Dedifferentiated amniotic fluid mesenchymal stem cell (primary cell): Measurements from ENCODE around the gene THPO.
A peak's percentile ranks its signal among the peaks of the same experiment; 100 is the strongest.

Experiments
- DNase-seq: peaks from one replicate; pipeline ENCODE4 v3.0.0-alpha.2; 2016; ENCODE audit errors: extremely low spot score

The THPO gene

GRCh38 chr3:184377882-184378445, at the start of gene THPO:
Gene THPO, minus strand, starts transcription at chr3:184378207. Its CDS starts 1,948 bp downstream, at chr3:184376259.
- DNase-seq: no peak

DNA sequence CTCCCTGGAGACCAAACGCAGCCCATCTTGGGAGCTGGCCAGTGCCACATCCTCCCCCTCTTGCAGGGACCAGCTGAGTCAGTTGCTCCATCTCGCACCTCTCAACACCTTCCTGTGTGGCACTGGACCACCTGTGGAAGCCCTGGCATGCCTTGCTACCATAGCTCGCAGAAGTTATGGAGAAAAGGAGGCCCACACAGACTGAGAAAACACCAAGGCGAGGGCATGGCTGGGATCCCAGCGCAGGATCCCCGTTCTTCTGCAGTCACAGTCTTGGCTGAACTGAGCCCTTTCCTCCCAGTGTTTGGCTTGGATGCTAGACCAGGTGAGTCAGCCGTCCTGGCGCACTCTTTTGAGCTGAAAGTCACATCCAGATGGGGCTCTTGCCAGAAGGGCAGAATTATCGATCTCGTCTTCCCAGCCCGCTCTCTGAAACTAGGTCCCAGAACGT, 48.7 kb upstream of the THPO start:
- DNase-seq: no peak

GRCh38 chr3:184423561-184423960, 45.6 kb upstream of the THPO start:
- DNase-seq: no peak

DNA sequence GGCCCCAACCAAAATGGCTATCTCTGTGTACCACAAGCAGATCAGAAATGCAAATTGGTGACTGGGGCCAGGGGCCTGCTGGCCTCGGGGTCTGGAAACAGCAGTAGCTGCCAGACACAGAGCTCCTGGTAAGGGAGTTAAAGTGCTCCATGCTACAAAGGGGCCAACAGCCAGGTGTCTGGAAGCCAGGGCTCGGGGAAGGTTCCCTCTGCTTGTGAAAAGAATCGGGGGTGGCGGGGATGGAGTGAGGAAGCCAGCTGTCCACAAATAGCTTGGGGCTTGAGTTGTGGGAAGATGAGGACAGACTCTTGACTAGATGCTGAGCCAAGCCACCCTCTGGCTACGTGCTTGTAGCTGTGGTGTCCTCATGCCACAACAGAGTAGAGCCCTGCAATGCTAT, 41.2 kb upstream of the THPO start:
- no peak for DNase-seq

DNA sequence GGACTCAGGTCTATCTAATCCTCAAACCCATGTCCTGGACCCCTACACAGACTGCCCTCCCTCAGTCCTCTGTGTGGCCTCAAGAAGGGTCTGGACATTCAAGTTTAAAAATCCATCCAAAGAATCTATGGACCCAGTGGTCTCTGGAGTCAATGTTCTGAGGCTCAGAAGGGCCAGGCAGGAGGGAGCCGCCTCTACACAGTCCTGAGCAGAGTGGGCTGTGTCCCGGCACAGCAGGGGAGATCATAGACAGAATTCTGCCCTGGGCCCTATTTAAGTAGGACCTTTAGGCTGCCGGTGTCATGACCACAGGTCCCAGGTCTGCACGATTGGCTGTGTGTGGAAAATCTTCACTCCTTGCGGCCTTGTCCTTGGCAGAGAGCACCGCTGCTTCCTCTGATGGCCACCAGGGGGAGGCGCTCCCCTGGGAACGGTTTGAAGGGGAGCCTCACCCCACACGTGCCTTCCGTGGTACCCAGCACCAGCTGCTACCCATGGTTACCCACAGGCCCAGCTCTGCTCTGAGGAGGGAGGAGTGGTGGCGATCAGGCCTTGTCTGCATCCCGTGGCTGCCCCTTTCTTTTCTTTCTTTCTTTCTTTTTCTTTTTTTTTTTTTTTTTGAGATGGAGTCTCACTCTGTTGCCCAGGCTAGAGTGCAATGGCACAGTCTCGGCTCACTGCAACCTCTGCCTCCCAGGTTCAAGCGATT, 39.8 kb upstream of the THPO start:
- DNase-seq: peak; percentile 22

DNA sequence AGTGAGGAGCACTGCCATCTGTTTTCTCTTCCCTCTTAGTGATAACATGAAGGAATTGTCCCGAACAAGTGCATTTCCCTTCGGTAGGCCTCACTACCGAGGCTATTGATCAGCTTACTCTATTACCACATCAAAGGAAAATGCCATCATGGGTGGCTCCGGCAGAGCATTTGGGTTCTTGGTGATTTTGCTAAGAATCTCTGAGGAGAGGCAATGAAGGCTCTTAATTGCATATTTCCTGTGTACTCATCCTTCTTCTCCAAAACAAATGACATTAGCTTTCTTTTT, 37.1 kb upstream of the THPO start:
- no peak for DNase-seq

- DNase-seq: no peak
These were observed 36.6 kb upstream of the THPO start for GRCh38 chr3:184414418-184415202.

- no peak for DNase-seq
These were observed 32.0 kb upstream of the THPO start for GRCh38 chr3:184409946-184410500.

- no peak for DNase-seq
These were observed 31.4 kb upstream of the THPO start for GRCh38 chr3:184409331-184409926.

- DNase-seq: no peak
These were observed 27.3 kb upstream of the THPO start for GRCh38 chr3:184405075-184406030.

DNA sequence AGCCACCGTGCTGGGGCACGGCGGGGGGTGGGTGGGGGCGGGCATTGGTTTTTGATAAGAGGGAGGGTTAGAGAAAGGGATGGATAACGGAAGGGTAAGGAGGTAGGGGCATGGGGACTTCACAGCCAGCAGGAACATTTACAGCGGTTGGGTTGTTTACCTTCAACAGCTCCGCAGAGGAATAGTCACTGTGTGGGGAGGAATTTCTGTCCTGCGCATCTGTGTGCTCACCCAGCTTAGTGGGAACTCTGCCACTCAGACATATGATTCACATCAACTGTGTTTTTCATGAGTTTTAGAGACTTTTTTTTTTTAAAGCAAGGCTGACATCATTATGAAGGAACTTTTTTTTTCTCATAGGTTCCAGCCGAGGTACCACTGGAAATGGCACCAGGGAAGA, 21.4 kb upstream of the THPO start:
- DNase-seq: peak; percentile 89

GRCh38 chr3:184395320-184395660, 17.3 kb upstream of the THPO start:
- DNase-seq: no peak

DNA sequence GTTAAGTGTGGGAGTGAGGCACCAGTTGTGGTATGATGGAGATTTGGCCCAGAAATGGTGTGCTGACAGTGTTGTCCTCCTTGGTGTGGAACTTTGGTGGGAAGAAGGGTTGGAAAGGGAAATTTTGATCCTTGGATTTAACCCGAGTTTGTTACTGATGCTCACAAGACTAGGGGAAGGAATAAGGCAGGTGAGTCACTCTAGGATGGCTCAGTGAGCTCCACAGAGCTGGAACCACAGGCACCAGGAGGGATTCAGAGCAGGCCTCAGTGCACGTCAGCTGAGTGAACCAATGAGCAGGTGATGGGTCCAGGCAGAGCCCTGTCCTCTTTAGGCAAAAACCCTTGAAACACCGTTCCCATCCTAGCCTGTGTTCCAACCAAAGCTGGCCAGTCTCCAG, 13.3 kb upstream of the THPO start:
- DNase-seq: no peak

DNA sequence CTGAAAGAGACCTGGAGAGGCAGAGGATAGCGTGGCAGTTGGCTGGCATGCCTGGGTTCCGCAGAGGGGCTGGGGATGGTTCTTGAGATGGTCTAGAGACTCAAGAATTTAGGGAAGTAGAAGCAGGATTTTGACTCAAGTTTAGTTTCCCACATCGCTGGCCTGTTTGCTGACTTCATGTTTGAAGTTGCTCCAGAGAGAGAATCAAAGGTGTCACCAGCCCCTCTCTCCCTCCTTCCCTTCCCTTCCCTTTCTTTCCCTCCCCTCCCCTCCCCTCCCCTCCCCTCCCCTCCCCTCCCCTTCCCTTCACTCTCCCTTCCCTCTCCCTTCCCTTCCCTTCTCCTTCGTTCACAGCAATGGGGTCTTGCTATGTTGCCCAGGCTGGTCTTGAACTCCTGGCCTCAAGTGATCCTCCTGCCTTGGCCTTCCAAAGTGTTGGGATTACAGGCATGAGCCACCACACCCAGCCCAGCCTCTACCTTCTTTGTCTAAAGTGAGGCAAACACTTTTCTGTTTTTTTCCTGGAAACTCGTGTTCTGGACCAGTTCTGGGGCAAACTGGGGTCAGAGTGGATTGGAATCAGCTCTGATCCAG, 12.0 kb upstream of the THPO start:
- no peak for DNase-seq

DNA sequence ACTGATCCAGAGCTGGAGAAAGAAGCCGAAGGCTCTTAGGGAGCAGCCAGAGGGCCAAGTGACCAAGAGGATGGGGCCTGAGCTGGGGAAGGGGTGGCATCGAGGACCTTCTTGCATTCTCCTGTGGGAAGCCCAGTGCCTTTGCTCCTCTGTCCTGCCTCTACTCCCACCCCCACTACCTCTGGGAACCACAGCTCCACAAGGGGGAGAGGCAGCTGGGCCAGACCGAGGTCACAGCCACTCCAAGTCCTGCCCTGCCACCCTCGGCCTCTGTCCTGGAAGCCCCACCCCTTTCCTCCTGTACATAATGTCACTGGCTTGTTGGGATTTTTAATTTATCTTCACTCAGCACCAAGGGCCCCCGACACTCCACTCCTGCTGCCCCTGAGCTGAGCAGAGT, 11.4 kb upstream of the THPO start:
- DNase-seq: no peak

- no peak for DNase-seq
These were observed 10.9 kb upstream of the THPO start for GRCh38 chr3:184388936-184389230.

DNA sequence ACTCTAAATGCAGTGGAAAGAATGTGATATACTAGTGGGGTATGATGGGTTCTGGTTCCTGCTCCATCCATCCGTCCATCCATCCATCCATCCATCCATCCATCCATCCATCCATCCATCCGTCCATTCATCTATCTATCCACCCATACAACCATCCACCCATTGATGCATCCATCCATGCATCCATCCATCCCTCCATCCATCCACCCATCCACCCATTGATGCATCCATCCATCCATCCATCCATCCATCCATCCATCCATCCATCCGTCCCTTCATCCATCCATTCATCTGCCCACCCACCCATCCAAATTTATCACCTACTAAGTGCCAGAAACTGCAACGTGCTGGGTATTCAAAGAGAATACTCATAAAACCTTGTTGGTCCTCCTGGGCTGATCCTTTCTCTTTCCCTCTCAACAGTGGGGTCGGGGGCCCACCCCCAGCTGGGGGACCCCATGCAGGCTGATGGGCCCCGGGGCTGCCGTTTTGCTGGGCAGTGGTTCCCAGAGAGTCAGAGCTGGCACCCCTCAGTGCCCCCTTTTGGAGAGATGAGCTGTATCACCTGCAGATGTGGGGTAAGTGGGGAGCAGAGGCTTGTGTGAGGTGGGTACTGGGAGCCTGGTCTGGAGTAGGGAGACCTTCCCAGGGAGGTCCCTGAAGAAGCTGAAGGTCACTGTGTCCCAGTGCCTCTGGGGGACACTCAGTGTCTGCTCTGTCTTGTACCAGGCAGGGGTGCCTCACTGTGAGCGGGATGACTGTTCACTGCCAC, 10.3 kb upstream of the THPO start:
- DNase-seq: no peak

DNA sequence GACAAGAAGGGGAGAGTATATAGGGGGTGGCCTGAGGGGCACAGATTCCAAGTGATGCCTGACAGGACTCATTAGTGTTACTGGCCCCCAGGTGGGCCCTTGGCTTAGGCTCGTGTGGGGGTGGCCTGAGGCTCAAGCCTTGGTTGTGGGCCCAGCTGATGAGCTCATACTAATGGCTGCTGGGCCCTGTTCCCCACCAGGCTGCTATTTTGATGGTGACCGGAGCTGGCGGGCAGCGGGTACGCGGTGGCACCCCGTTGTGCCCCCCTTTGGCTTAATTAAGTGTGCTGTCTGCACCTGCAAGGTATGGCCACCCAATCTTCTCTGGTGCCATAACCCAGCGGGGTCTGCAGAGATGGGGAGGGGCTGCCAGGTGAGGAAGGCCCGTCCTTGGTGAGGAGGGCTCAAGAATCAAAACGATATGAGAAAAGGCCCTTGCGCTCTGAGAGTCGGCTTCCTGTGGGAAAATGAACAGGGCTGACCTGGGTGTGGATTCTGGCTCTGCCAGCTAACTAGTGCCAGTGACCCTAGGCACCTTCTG, 9.2 kb upstream of the THPO start:
- no peak for DNase-seq

DNA sequence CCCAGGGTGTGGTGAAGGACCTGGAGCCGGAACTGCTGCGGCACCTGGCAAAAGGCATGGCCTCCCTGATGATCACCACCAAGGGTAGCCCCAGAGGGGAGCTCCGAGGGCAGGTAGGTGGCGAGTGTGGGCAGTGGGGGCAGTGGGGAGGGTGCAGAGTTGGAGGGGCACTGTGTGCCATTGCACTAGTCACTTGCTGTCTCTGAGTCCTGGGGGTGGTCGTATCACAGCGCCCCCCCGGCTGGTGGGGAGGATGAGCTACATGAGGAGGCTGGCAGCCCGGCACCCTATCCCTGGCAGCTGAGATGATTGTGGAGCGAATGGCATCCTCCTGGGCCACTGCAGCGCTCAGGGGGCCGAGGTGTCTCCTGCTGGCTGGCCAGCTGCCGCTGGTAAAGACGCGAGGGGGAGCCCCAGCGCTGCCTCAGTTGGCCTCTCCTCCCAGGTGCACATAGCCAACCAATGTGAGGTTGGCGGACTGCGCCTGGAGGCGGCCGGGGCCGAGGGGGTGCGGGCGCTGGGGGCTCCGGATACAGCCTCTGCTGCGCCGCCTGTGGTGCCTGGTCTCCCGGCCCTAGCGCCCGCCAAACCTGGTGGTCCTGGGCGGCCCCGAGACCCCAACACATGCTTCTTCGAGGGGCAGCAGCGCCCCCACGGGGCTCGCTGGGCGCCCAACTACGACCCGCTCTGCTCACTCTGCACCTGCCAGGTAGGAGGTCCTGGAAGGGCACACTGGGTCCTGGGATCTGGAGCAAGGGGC, 8.2 kb upstream of the THPO start:
- DNase-seq: no peak
